GM12878 (cell line): ENCODE results near the gene CDKN2B. TPM values are rescaled to one million over a fixed set of nuclear protein-coding genes. Genes with fewer than 3 reads are reported as not detected.

ENCODE experiments used
- ATF3 ChIP-seq: IDR thresholded peaks from 2 replicates; pipeline ENCODE4 v1.6.1; 2011; ENCODE audit warnings: low read depth, mild to moderate bottlenecking, low read length, moderate library complexity, borderline replicate concordance; ENCODE audit errors: extremely low read depth
- BCL11A ChIP-seq: IDR thresholded peaks from 2 replicates; pipeline ENCODE4 v1.6.1; 2011; ENCODE audit warnings: low read depth, low read length
- BCL3 ChIP-seq: IDR thresholded peaks from 2 replicates; pipeline ENCODE4 v1.6.1; 2011; ENCODE audit warnings: borderline replicate concordance, low read depth, mild to moderate bottlenecking, moderate library complexity, low read length; ENCODE audit not compliant: insufficient read depth, poor library complexity, severe bottlenecking
- CUX1 ChIP-seq: IDR thresholded peaks from 2 replicates; pipeline ENCODE4 v1.6.1; 2012; ENCODE audit warnings: improper control_type of control experiment, low read depth, low read length; ENCODE audit not compliant: insufficient replicate concordance
- FOXK2 ChIP-seq: fragments of 450-650 bp; IDR thresholded peaks from 2 replicates; pipeline ENCODE4 v1.6.1; 2017; ENCODE audit warnings: mild to moderate bottlenecking, moderate library complexity
- GATAD2B ChIP-seq: fragments of 450-650 bp; conservative IDR thresholded peaks from 2 replicates; pipeline ENCODE4 v1.6.1; 2017; ENCODE audit warnings: low read depth, mild to moderate bottlenecking, moderate library complexity
- KAT2A ChIP-seq: conservative IDR thresholded peaks from 2 replicates; pipeline ENCODE4 v1.6.1; 2011; ENCODE audit warnings: low read depth, low read length; ENCODE audit not compliant: control insufficient read depth
- MTA2 ChIP-seq: fragments of 450-650 bp; IDR thresholded peaks from 2 replicates; pipeline ENCODE4 v1.6.1; 2016; ENCODE audit warnings: low read depth, mild to moderate bottlenecking, moderate library complexity
- NFYA ChIP-seq: IDR thresholded peaks from 2 replicates; pipeline ENCODE4 v1.6.1; 2011; ENCODE audit warnings: low read depth, mild to moderate bottlenecking, low read length, improper control_type of control experiment, borderline replicate concordance
- POU2F2 ChIP-seq: IDR thresholded peaks from 3 replicates; pipeline ENCODE4 v1.6.1; 2011; ENCODE audit warnings: low read depth, mild to moderate bottlenecking, low read length, borderline replicate concordance
- PRDM15 ChIP-seq: fragments of 450-650 bp; formaldehyde crosslinking; IDR thresholded peaks from 2 replicates; pipeline ENCODE4 v1.4.0; 2020; ENCODE audit warnings: mild to moderate bottlenecking, moderate library complexity
- SIN3A ChIP-seq: IDR thresholded peaks from 2 replicates; pipeline ENCODE4 v1.6.1; 2012; ENCODE audit warnings: low read depth, low read length, improper control_type of control experiment
- SMAD1 ChIP-seq: fragments of 450-650 bp; IDR thresholded peaks from 2 replicates; pipeline ENCODE4 v1.6.1; 2018; ENCODE audit warnings: mild to moderate bottlenecking, low read depth; ENCODE audit not compliant: partially characterized antibody
- SMAD5 ChIP-seq: IDR thresholded peaks from 2 replicates; pipeline ENCODE4 v1.6.1; 2016; ENCODE audit warnings: antibody characterized with exemption, low read depth
- SMC3 ChIP-seq: IDR thresholded peaks from 2 replicates; pipeline ENCODE4 v1.6.1; 2011; ENCODE audit warnings: low read length, improper control_type of control experiment, borderline replicate concordance
- SUZ12 ChIP-seq: fragments of 200-600 bp; sonication (generic); IDR thresholded peaks from one replicate; pipeline ENCODE4 v1.6.1; 2018; ENCODE audit warnings: antibody characterized with exemption, mild to moderate bottlenecking; ENCODE audit not compliant: unreplicated experiment
- ZNF217 ChIP-seq: fragments of 450-650 bp; IDR thresholded peaks from 2 replicates; pipeline ENCODE4 v1.6.1; 2017; ENCODE audit warnings: antibody characterized with exemption, mild to moderate bottlenecking
- ZNF24 ChIP-seq: fragments of 450-650 bp; IDR thresholded peaks from 2 replicates; pipeline ENCODE4 v1.6.1; 2017; ENCODE audit warnings: antibody characterized with exemption, mild to moderate bottlenecking
- ZSCAN29 ChIP-seq: fragments of 450-650 bp; IDR thresholded peaks from 2 replicates; pipeline ENCODE4 v1.6.1; 2017; ENCODE audit warnings: mild to moderate bottlenecking, moderate library complexity
- polyA plus RNA-seq, 11 experiments: library from polyadenylated mRNA; depleted of rRNA in 4 of 11; unstranded in 6 of 11; stranded (reverse) in 5 of 11; fragments of >200 nt; fragmentation: Nextera tagmentation in 4 of 11; fragmentation: Illumina TruSeq in 1 of 11; extraction: Ambion mirVana in 4 of 11; extraction: Trizol in 1 of 11; gene quantifications; 1 replicate in 1 of 11; 2 replicates in 10 of 11; pipeline versions ENCODE4 v1.2.1 to v1.2.3, GENCODE V29; 2011 to 2016; ENCODE audit warnings: inconsistent platforms in 2 of 11, missing spikeins in 2 of 11, low read depth in 1 of 11
- total RNA-seq, 4 experiments: library from RNA; depleted of rRNA in 3 of 4; stranded (reverse); fragments of >200 nt in 3 of 4; fragmentation: Illumina TruSeq in 1 of 4; extraction: Trizol in 1 of 4; gene quantifications; 2 replicates each; pipeline versions ENCODE4 v1.2.1 to v1.2.3, GENCODE V29; 2013 to 2021

CDKN2B gene
- total and polyA plus RNA-seq, 10 of the 15 experiments (the other 5 are each of a cell fraction or from before 2014, with no cell fraction given): 0.03 to 0.47 (median 0.08) TPM; not detected in 1

- TF ChIP-seq ZNF24 (no peak), SIN3A (0 out of 2 replicates have a peak, but pooled peaks have one; percentile 23), FOXK2 (no peak), PRDM15 (CRISPR knock-in tag) (no peak), MTA2 (no peak), ZSCAN29 (no peak), SMC3 (peak; percentile 76), ZNF217 (no peak), POU2F2 (peak; percentile 21; the same call in 1 of the 3 replicates), KAT2A (no peak), SUZ12 (no peak), BCL3 (no peak), SMAD1 (no peak), ATF3 (no peak), CUX1 (no peak), GATAD2B (0 out of 2 replicates have a peak, but pooled peaks have one; percentile 44), NFYA (no peak), BCL11A (no peak), SMAD5 (no peak)
These were observed at the start of gene CDKN2B (continued) for GRCh38 chr9:22008717-22009505.
